GM19452 (cell line): Measurements from ENCODE around the gene SCO2.
A peak's percentile ranks its signal among the peaks of the same experiment; 100 is the strongest.
"Not testable (repeated sequence)": the region's sequence is repeated elsewhere in the genome, so short reads cannot be mapped to it uniquely, and the experiment has no call there.

Experiments
- ATAC-seq: cut with Tn5 transposase; IDR thresholded peaks from one replicate; pipeline ENCODE4 v1.9.1; 2021; ENCODE audit not compliant: unreplicated experiment

SCO2 gene

GRCh38 chr22:50522208-50522805 is 3.1 kb downstream of the SCO2 start:
- no peak for ATAC-seq

- no peak for ATAC-seq
Observed at GRCh38 chr22:50521710-50522109, 3.7 kb downstream of the SCO2 start.

DNA sequence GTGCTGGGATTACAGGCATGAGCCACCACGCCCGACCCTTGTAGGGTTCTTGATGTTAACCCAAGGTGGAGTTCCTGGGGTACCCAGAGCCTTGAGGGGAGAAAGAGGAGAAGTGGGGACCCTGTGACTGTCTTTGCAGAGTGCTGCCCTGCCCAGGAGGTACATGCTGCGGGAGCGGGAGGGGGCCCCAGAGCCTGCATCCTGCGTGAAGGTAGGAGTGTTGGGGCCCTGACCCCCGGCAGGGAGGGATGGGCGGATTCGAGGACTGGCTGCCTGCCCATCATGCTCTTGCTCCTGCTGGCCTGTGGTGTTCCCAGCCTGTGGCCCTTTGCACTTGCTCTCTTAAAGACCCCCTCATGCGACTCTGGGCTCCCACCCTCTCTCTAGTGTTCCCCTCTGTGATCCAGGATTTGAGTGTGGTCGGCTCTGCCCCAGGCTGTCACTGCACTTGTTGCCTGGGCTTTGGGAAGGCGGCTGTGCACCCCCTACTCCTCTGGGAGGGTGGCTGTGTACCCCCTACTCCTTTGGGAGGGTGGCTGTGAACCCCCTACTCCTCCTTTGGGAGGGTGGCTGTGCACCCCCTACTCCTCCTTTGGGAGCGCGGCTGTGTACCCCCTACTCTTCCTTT is 4.5 kb downstream of the SCO2 start:
- ATAC-seq, result no peak

- ATAC-seq, result not testable (repeated sequence)
Observed at GRCh38 chr22:50520184-50520583, 5.2 kb downstream of the SCO2 start.

DNA sequence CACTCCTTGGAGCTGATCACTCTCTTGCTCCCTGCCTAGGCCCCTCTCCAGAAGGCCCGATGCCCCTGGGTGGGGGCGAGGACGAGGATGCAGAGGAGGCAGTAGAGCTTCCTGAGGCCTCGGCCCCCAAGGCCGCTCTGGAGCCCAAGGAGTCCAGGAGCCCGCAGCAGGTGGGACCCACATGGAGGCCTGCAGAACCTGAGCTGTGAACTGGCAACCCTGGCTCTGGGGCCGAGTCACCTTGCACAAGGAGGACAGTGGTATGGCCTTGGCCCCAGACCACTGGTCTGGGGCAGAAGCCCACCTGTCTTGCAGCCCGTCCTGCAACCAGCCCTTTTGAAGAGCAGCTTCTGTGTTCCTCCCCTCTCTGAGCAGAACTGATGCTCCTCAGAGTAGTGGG is 6.2 kb downstream of the SCO2 start:
- no peak for ATAC-seq

- ATAC-seq, result no peak
Observed at GRCh38 chr22:50518606-50519005, 6.8 kb downstream of the SCO2 start.

DNA sequence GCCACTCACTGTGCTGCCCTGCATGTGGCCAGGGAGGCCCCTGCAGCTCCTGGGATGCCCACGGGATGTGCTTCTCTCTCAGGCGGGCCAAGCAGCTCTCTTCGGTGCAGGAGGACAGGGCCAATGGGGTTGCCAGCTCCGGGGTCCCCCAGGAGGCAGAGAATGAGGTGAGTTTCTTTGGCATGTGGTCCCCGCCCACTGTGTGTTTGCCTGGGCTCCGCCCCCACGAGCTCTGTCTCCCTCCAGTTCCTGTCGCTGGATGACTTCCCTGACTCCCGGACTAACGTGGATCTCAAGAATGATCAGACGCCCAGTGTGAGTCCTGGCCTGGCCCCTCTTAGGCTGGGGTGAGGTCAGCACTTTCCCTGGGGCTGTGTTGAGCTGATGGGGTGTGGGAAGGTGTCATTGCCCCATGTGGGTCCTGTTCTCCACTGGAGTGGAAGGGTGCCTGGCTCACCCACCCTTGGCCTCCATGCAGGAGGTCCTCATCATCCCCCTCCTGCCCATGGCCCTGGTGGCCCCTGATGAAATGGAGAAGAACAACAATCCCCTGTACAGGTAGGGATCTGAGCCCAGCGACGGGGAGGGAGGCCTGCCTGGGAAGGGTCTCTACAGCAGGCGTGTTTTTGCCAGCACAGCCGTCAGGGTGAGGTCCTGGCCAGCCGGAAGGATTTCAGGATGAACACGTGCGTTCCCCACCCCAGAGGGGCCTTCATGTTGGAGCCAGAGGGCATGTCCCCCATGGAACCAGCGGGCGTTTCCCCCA is 7.7 kb downstream of the SCO2 start:
- no peak for ATAC-seq

- ATAC-seq, result no peak
Observed at GRCh38 chr22:50516891-50517290, 8.5 kb downstream of the SCO2 start.

GRCh38 chr22:50516068-50516467 is 9.3 kb downstream of the SCO2 start:
- no peak for ATAC-seq

- ATAC-seq, result no peak
Observed at GRCh38 chr22:50513175-50513574, 12.2 kb downstream of the SCO2 start.

DNA sequence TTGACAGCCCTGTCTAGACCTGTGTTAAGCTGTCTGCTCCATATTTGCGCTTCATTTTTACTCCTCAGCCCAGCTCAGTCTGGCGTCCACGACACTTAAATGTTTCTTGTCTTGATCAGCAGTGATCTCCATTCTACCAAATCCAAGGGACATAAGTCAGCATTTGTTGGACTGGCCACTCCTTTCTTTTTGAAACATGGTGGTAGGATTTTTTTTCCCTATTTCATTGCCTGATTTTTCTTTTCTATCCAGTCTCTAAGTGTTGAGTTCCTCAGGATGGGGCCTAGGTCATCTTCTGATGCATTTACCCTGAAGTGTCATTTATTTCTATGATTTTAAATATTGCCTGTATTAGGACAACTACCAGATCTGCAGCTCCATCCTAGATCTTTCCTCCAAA is 16.5 kb downstream of the SCO2 start:
- no peak for ATAC-seq

- peak; percentile 65 for ATAC-seq
Observed at GRCh38 chr22:50507991-50508884, 17.2 kb downstream of the SCO2 start, which contains the start of gene NCAPH2. Gene NCAPH2, plus strand, starts transcription at chr22:50508224. Its CDS starts 114 bp downstream, at chr22:50508338.

DNA sequence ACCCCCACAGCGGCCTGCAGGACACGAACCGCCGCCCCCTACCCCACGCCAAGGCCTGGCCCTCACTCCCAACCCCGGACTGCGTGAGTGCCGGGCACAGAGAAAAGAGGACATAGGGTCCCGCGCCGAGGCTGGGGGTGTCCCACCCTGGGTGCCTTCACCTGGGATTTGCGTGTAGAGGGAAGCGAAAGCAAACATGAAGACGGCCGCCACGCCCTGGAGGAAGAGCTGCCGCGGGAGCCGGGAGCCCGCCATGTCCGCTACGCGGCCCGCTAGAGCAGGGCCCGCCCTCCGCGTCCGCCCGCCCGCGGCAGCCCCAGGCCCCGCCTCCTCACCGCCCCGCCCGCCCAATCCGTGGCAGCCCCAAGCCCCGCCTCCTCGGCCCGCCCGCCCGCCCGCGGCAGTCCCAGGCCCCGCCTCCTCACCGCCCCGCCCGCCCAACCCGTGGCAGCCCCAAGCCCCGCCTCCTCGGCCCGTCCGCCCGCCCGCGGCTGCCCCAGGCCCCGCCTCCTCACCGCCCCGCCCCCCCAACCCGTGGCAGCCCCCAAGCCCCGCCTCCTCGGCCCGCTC is 17.9 kb downstream of the SCO2 start, which contains the start of gene LMF2:
TSS of gene LMF2 (minus strand) at position 282 of the 570 bp plus-strand sequence. CDS start at position 255, 27 bp downstream.
- peak; percentile 59 for ATAC-seq

DNA sequence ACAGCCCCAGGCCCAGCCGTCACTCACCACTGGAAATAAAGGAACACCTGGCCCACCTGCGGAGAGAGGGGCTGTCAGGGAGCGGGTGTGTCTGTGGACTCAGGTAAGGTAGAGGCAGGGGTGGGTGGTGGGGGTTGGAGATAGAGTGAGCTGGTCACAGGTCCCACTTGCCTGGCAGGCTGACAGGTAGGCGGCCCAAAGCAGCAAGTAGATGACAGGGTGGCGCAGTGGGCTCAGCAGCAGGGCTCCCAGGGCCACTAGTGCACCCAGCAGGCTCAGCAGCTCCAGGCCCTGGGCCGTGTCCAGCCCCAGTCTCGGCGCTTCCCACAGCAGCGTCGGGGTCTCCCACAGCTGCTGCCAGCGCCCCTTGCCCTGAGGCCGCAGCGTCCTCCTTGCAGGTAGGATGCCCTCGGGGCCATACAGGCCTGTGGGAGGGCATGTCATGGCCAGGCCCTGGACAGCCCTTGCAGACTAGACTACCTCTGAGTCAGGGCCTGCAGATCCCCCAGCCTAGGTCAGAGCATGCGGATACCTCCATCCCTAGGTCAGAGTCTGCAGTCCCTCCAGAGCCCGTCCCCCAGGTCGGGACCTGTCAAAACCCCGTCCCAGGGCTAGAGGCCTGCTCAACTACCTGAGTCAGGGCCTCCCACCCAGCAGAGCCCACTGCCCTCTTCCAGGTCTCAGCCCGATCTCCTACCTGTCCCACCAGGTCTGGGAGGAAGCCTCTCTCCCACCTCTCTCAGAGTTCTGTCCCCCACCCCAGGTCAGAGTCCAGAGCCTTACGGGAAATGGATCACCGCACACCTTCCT is 18.6 kb downstream of the SCO2 start:
- ATAC-seq, result peak; percentile 4

DNA sequence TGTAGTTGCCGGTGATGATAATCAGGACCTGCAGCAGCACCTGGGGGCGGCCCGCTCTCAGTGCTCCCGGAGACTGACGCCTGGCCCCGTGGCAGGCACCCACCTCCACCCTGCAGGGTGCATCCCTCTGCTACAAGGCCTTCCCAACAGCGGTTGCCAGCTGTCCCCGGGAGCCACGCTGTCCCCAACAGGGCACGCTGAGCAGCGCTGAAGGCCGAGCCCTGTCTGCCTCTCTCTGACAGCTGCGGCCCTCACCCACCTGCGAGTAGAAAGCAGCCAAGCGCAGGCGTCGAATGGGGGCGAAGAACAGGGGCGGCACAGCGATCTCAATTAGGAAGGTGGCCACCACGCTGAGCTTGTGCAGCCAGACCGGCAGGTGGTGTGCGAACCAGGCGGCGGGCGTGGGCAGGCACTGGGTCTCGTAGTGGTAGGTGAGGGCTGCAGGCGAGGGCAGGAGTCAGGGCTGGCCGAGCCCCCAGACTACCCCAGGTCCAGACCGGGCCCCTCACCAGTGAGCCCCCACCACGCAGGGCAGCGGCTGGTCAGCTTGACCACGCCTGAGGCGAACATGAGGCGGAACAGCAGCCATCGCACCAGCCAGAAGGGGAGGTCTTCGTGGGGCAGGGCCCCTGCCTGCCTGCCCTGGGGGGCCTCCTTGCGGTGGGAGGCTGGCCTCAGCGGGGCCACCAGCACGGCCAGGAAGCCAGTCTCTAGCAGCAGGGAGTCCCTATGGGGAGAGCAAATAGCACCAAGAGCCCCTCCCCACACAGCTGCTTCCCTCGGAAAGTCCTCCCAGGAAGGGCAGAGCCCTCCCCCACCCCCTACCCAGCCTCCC is 19.4 kb downstream of the SCO2 start:
- ATAC-seq, result no peak

GRCh38 chr22:50505276-50505775 is 20.1 kb downstream of the SCO2 start:
- ATAC-seq, result no peak

DNA sequence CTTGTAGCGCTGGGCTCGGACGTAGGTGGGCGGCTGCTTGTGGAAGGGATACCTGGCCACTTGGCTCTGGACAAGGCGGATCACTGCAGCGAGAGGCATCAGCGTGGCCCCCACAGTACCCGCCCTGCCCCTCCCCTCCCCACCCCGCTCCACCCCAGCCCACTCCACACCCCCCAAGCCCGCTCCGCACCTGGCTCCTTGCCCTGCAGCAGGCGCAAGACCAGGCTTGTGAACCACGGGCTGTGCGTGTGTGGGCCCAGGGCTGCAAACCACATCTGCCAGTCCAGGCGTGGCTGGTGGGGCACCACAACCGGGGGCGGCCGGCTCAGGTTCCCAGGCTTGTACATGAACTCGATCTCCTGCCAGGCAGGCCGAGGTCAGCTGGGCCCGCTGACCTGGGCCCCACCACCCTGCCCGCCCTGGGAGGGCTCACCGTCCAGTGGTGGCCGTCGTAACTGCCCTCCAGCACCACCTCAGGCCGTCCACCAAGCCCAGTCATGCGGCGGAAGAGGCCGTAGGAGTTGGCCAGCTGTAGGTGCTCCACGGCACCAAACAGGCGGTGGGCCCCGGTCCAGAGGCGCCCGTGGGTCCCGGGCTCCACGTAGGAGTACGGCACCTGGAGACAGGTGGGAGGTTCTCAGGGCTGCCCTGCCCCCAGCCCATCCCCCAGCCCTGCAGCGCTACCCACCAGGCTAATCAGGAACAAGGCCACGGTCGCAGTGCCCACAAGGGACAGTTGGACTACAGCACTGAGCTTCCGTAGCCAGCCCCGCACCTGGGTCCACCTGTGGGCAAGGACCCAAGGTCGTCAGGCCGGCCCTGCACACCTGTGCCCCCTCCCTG is 20.8 kb downstream of the SCO2 start:
- ATAC-seq, result no peak
